ENCODE measurements around the gene MNAT1.
A peak's percentile ranks its signal among the peaks of the same experiment; 100 is the strongest.
"Not testable (repeated sequence)": the region's sequence is repeated elsewhere in the genome, so short reads cannot be mapped to it uniquely, and the experiment has no call there.

Gene MNAT1

GRCh38 chr14:60744566-60744965 is 10.0 kb downstream of the MNAT1 start:
- DNase-seq: no peak

GRCh38 chr14:60753264-60754119 is 18.9 kb downstream of the MNAT1 start:
- DNase-seq: peak; percentile 81

- no peak for DNase-seq
Measured at GRCh38 chr14:60756847-60757246, 22.3 kb downstream of the MNAT1 start.

- peak; percentile 35 for DNase-seq
Measured at GRCh38 chr14:60757567-60758002, 23.0 kb downstream of the MNAT1 start.

GRCh38 chr14:60758885-60759284 is 24.3 kb downstream of the MNAT1 start:
- DNase-seq: no peak

- DNase-seq: no peak
Measured at GRCh38 chr14:60760209-60760608, 25.6 kb downstream of the MNAT1 start.

- DNase-seq: no peak
Measured at GRCh38 chr14:60760644-60761364, 26.2 kb downstream of the MNAT1 start.

- no peak for DNase-seq
Measured at GRCh38 chr14:60768602-60769001, 34.0 kb downstream of the MNAT1 start.

GRCh38 chr14:60771117-60771516 is 36.6 kb downstream of the MNAT1 start:
- no peak for DNase-seq

- no peak for DNase-seq
Measured at GRCh38 chr14:60773558-60773957, 39.0 kb downstream of the MNAT1 start.

- no peak for DNase-seq
Measured at GRCh38 chr14:60775296-60775695, 40.7 kb downstream of the MNAT1 start.

GRCh38 chr14:60777856-60778578 is 43.5 kb downstream of the MNAT1 start:
- no peak for DNase-seq

- DNase-seq: not testable (repeated sequence)
Measured at GRCh38 chr14:60779745-60780514, 45.4 kb downstream of the MNAT1 start.

GRCh38 chr14:60780558-60780957 is 46.0 kb downstream of the MNAT1 start:
- not testable (repeated sequence) for DNase-seq

GRCh38 chr14:60786905-60787304 is 52.3 kb downstream of the MNAT1 start:
- DNase-seq: no peak

- no peak for DNase-seq
Measured at GRCh38 chr14:60789656-60790055, 55.1 kb downstream of the MNAT1 start.

- no peak for DNase-seq
Measured at GRCh38 chr14:60790850-60791249, 56.3 kb downstream of the MNAT1 start.

- DNase-seq: no peak
Measured at GRCh38 chr14:60796434-60796833, 61.9 kb downstream of the MNAT1 start.

- DNase-seq: no peak
Measured at GRCh38 chr14:60800409-60800808, 65.8 kb downstream of the MNAT1 start.

- DNase-seq: no peak
Measured at GRCh38 chr14:60803871-60804270, 69.3 kb downstream of the MNAT1 start.

- DNase-seq: no peak
Measured at GRCh38 chr14:60805841-60806430, 71.4 kb downstream of the MNAT1 start.

GRCh38 chr14:60807247-60807646 is 72.7 kb downstream of the MNAT1 start:
- DNase-seq: no peak

Measured in suppressor macrophage treated with lipopolysaccharide for 4 hours (primary cell).